Measurements from ENCODE around the gene SPRED1.

DNA sequence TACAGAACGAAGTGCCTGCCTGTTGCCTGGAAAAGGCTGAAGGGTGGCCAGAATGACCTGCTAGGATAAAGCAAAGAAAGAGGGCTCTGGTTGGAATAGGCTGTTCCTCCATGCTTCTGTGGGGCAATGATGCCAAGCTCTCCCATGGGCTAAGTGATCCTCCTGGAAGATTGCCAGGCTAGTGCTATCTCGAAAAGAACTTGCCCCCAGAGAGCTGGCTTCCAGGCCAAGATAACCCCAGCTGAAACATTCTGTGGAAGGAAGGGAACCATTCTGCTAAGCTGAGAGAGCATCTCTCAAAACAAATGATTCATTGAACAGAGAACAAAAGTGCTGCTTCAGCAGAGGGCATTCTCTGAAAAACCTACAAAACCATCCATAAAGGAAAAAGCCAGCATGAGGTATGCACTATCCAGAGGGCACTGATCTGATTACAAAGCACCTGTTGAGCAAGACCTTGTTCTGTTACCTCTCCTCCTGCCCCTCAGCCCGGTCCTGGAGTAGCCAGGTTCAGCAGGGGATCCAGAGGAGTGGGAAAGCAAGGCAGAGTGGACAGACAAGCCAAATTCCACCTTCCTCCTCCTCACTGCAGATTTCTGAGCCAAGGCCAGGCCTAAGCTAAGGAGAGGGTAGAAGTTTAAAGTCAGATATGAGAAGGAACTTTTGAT, 31.9 kb upstream of the SPRED1 start:
- TF ChIP-seq, protein P1, sequence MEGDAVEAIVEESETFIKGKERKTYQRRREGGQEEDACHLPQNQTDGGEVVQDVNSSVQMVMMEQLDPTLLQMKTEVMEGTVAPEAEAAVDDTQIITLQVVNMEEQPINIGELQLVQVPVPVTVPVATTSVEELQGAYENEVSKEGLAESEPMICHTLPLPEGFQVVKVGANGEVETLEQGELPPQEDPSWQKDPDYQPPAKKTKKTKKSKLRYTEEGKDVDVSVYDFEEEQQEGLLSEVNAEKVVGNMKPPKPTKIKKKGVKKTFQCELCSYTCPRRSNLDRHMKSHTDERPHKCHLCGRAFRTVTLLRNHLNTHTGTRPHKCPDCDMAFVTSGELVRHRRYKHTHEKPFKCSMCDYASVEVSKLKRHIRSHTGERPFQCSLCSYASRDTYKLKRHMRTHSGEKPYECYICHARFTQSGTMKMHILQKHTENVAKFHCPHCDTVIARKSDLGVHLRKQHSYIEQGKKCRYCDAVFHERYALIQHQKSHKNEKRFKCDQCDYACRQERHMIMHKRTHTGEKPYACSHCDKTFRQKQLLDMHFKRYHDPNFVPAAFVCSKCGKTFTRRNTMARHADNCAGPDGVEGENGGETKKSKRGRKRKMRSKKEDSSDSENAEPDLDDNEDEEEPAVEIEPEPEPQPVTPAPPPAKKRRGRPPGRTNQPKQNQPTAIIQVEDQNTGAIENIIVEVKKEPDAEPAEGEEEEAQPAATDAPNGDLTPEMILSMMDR (conservative IDR thresholded peaks at IDR 0.05), result no peak
- no peak for TF ChIP-seq ZFX (IDR thresholded peaks at IDR 0.05)

All from C4-2B (cell line).